ENCODE measurements around the gene PTPRT.

PTPRT gene

GRCh38 chr20:42392442-42392841 is 797.3 kb downstream of the PTPRT start:
- DNase-seq (ENCODE audit: extremely low spot score), result no peak
- POLR2A ChIA-PET, result no interaction called here
- no peak for TF ChIP-seq L3MBTL2 (conservative IDR thresholded peaks at IDR 0.05)
- CTCF ChIA-PET, result no interaction called here

DNA sequence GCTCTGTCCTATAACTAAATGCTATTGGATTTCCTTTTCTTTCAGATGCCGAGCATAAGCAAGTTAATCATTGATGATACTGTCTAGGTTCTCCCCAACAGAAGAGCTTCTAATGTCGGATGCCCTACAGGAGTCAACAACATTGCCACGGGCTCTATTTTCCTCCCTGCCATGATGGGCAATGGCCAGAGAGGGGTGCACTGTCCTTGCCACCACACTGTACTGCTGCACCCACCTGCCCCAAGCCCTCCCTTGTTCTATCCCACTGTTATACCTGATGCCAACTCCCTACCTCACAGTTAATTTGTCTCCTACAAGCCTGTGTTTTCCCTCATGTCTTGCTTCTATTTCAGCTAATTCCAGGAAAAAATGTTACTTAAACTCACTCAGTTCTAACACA is 797.9 kb downstream of the PTPRT start:
- ChIA-PET CTCF (no interaction called here), POLR2A (no interaction called here)
- TF ChIP-seq ELF4 (IDR thresholded peaks at IDR 0.05), result no peak
- TF ChIP-seq L3MBTL2 (conservative IDR thresholded peaks at IDR 0.05), result no peak
- TF ChIP-seq LEF1 (IDR thresholded peaks at IDR 0.05; ENCODE audit: borderline replicate concordance), result no peak
- TF ChIP-seq TARDBP (IDR thresholded peaks at IDR 0.05), result no peak
- DNase-seq (ENCODE audit: extremely low spot score), result no peak

GRCh38 chr20:42380287-42380686 is 809.4 kb downstream of the PTPRT start:
- ChIA-PET POLR2A (no interaction called here), CTCF (interaction anchor here (0.5 kb wide), 1 partner anchor 852 kb away, joined by 3 read pairs; no protein-coding TSS in a partner anchor)
- DNase-seq (ENCODE audit: extremely low spot score), result no peak
- TF ChIP-seq LEF1 (IDR thresholded peaks at IDR 0.05; ENCODE audit: borderline replicate concordance) (no peak), NFRKB (IDR thresholded peaks at IDR 0.05) (no peak), ZNF384 (IDR thresholded peaks at IDR 0.05) (no peak), CTBP1 (IDR thresholded peaks at IDR 0.05; ENCODE audit: borderline replicate concordance) (no peak), SUZ12 (IDR thresholded peaks at IDR 0.05) (no peak), FOXM1 (IDR thresholded peaks at IDR 0.05; ENCODE audit: borderline replicate concordance) (no peak)

DNA sequence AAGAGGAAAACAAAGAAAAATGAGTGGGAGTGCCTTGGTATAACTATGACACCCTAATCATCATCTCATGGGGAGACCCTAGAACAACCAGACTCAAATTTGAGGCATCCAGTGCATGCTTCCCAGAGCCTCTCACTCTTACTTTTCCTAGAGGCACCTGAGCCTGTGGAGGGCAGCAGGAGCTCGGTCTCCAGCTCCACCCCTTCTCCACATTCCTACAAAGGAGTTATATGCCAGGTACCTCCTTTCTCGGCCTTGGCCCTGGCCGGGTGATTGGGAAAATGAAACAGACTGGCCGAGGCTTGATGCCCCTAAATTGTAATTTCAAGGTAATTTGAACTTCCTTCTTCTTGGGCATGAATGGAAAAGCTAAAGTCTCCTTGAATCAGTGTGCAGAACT is 810.3 kb downstream of the PTPRT start:
- POLR2A ChIA-PET, result no interaction called here

GRCh38 chr20:42378826-42379225 is 810.9 kb downstream of the PTPRT start:
- no peak for DNase-seq (ENCODE audit: extremely low spot score)
- TF ChIP-seq FOXM1 (IDR thresholded peaks at IDR 0.05; ENCODE audit: borderline replicate concordance) (no peak), BHLHE40 (IDR thresholded peaks at IDR 0.05; ENCODE audit: borderline replicate concordance) (no peak), PKNOX1 (IDR thresholded peaks at IDR 0.05) (no peak), SUZ12 (IDR thresholded peaks at IDR 0.05) (no peak), L3MBTL2 (conservative IDR thresholded peaks at IDR 0.05) (no peak), ELF4 (IDR thresholded peaks at IDR 0.05) (no peak), FOXK2 (IDR thresholded peaks at IDR 0.05) (no peak), CTBP1 (IDR thresholded peaks at IDR 0.05; ENCODE audit: borderline replicate concordance) (no peak), TARDBP (IDR thresholded peaks at IDR 0.05) (no peak), NFRKB (IDR thresholded peaks at IDR 0.05) (no peak), SP1 (IDR thresholded peaks at IDR 0.05) (no peak), ARNT (IDR thresholded peaks at IDR 0.05) (no peak), LEF1 (IDR thresholded peaks at IDR 0.05; ENCODE audit: borderline replicate concordance) (no peak), HDGF (IDR thresholded peaks at IDR 0.05; ENCODE audit: borderline replicate concordance) (no peak)
- ChIA-PET POLR2A (no interaction called here), CTCF (no interaction called here)

More for the DNA sequence above, 810.3 kb downstream of the PTPRT start:
- no peak for DNase-seq (ENCODE audit: extremely low spot score)
- CTCF ChIA-PET, result no interaction called here
- TF ChIP-seq PKNOX1 (IDR thresholded peaks at IDR 0.05) (no peak), HDGF (IDR thresholded peaks at IDR 0.05; ENCODE audit: borderline replicate concordance) (no peak), FOXK2 (IDR thresholded peaks at IDR 0.05) (no peak), ARNT (IDR thresholded peaks at IDR 0.05) (no peak), SUZ12 (IDR thresholded peaks at IDR 0.05) (no peak), ZNF384 (IDR thresholded peaks at IDR 0.05) (no peak)

GRCh38 chr20:42376131-42376530 is 813.6 kb downstream of the PTPRT start:
- DNase-seq (ENCODE audit: extremely low spot score), result no peak
- TF ChIP-seq FOXK2 (IDR thresholded peaks at IDR 0.05) (no peak), BHLHE40 (IDR thresholded peaks at IDR 0.05; ENCODE audit: borderline replicate concordance) (no peak), CTBP1 (IDR thresholded peaks at IDR 0.05; ENCODE audit: borderline replicate concordance) (no peak), NFRKB (IDR thresholded peaks at IDR 0.05) (no peak), LEF1 (IDR thresholded peaks at IDR 0.05; ENCODE audit: borderline replicate concordance) (no peak), PKNOX1 (IDR thresholded peaks at IDR 0.05) (no peak), ARNT (IDR thresholded peaks at IDR 0.05) (no peak), HDGF (IDR thresholded peaks at IDR 0.05; ENCODE audit: borderline replicate concordance) (no peak), FOXA1 (IDR thresholded peaks at IDR 0.05) (no peak), SUZ12 (IDR thresholded peaks at IDR 0.05) (no peak)
- POLR2A ChIA-PET, result no interaction called here
- CTCF ChIA-PET, result no interaction called here

- ChIA-PET CTCF (no interaction called here), POLR2A (no interaction called here)
- TF ChIP-seq CTBP1 (IDR thresholded peaks at IDR 0.05; ENCODE audit: borderline replicate concordance), result no peak
- TF ChIP-seq ARNT (IDR thresholded peaks at IDR 0.05), result no peak
- TF ChIP-seq BHLHE40 (IDR thresholded peaks at IDR 0.05; ENCODE audit: borderline replicate concordance), result no peak
- no peak for TF ChIP-seq FOXA1 (IDR thresholded peaks at IDR 0.05)
- no peak for TF ChIP-seq LEF1 (IDR thresholded peaks at IDR 0.05; ENCODE audit: borderline replicate concordance)
- TF ChIP-seq HDGF (IDR thresholded peaks at IDR 0.05; ENCODE audit: borderline replicate concordance), result no peak
Observed at GRCh38 chr20:42373049-42373448, 816.7 kb downstream of the PTPRT start.

More at GRCh38 chr20:42373049-42373448, 816.7 kb downstream of the PTPRT start:
- no peak for DNase-seq (ENCODE audit: extremely low spot score)
